H9 (cell line): ENCODE measurements around the gene SFMBT2. TPM values are rescaled to one million over a fixed set of nuclear protein-coding genes. Genes with fewer than 3 reads are reported as not detected.

Experiments used
- DNase-seq: peaks from one replicate; pipeline ENCODE4 v3.0.0-alpha.2; 2017
- H2AFZ ChIP-seq: one replicate; pipeline ENCODE4 v1.6.1; 2013; ENCODE audit warnings: mild to moderate bottlenecking, low read length, control low read depth, moderate library complexity
- H2AK5ac ChIP-seq: 2 replicates; pipeline ENCODE4 v1.6.1; 2013; ENCODE audit warnings: low read length, control low read depth, mixed read lengths; ENCODE audit not compliant: insufficient read length
- H2BK120ac ChIP-seq: one replicate; pipeline ENCODE4 v1.6.1; 2013; ENCODE audit warnings: low read depth, mild to moderate bottlenecking, low read length, control low read depth, inconsistent platforms; ENCODE audit not compliant: poor library complexity, severe bottlenecking
- H2BK12ac ChIP-seq: 2 replicates; pipeline ENCODE4 v1.6.1; 2013; ENCODE audit warnings: low read length, control low read depth, mixed read lengths, low read depth; ENCODE audit not compliant: insufficient read length
- H2BK15ac ChIP-seq: 2 replicates; pipeline ENCODE4 v1.6.1; 2013; ENCODE audit warnings: low read depth, low read length, control low read depth
- H2BK20ac ChIP-seq: one replicate; pipeline ENCODE4 v1.6.1; 2013; ENCODE audit warnings: low read depth, mild to moderate bottlenecking, low read length, control low read depth, inconsistent platforms; ENCODE audit not compliant: poor library complexity, severe bottlenecking
- H2BK5ac ChIP-seq: 2 replicates; pipeline ENCODE4 v1.6.1; 2013; ENCODE audit warnings: low read length, control low read depth, mixed read lengths; ENCODE audit not compliant: insufficient read length
- H3K14ac ChIP-seq: 2 replicates; pipeline ENCODE4 v1.6.1; 2013; ENCODE audit warnings: low read length, control low read depth; ENCODE audit not compliant: insufficient read depth
- H3K18ac ChIP-seq: 2 replicates; pipeline ENCODE4 v1.6.1; 2013; ENCODE audit warnings: low read depth, mild to moderate bottlenecking, mixed read lengths, low read length, control low read depth; ENCODE audit not compliant: insufficient read length
- H3K23ac ChIP-seq: 2 replicates; pipeline ENCODE4 v1.6.1; 2013; ENCODE audit warnings: low read length, control low read depth, mixed read lengths, low read depth; ENCODE audit not compliant: insufficient read length
- H3K23me2 ChIP-seq: 2 replicates; pipeline ENCODE4 v1.6.1; 2013; ENCODE audit warnings: low read depth, mild to moderate bottlenecking, mixed read lengths, low read length, control low read depth; ENCODE audit not compliant: insufficient read length, poor library complexity, severe bottlenecking
- H3K27ac ChIP-seq: 2 replicates; pipeline ENCODE4 v1.5.1; 2013; ENCODE audit warnings: low read length, control low read depth, mixed read lengths, low read depth; ENCODE audit not compliant: insufficient read length
- H3K27me3 ChIP-seq: 2 replicates; pipeline ENCODE4 v1.6.1; 2013; ENCODE audit warnings: low read length, control low read depth, inconsistent platforms; ENCODE audit not compliant: insufficient read depth
- H3K4ac ChIP-seq: 2 replicates; pipeline ENCODE4 v1.6.1; 2013; ENCODE audit warnings: low read depth, mild to moderate bottlenecking, control low read depth, inconsistent platforms, low read length, moderate library complexity
- H3K4me1 ChIP-seq: 2 replicates; pipeline ENCODE4 v1.6.1; 2013; ENCODE audit warnings: low read length, control low read depth, inconsistent platforms; ENCODE audit not compliant: insufficient read depth
- H3K4me2 ChIP-seq: 2 replicates; pipeline ENCODE4 v1.6.1; 2013; ENCODE audit warnings: low read length, control low read depth, mixed read lengths; ENCODE audit not compliant: insufficient read length, insufficient read depth
- H3K56ac ChIP-seq: 2 replicates; pipeline ENCODE4 v1.6.1; 2013; ENCODE audit warnings: low read depth, mild to moderate bottlenecking, mixed read lengths, low read length, control low read depth; ENCODE audit not compliant: insufficient read length
- H3K79me1 ChIP-seq: 2 replicates; pipeline ENCODE4 v1.6.1; 2013; ENCODE audit warnings: low read depth, mild to moderate bottlenecking, moderate library complexity, low read length, control low read depth, inconsistent platforms; ENCODE audit not compliant: insufficient read depth, poor library complexity, severe bottlenecking
- H3K79me2 ChIP-seq: 2 replicates; pipeline ENCODE4 v1.6.1; 2013; ENCODE audit warnings: low read length, control low read depth, inconsistent platforms; ENCODE audit not compliant: insufficient read depth
- H3K9ac ChIP-seq: 2 replicates; pipeline ENCODE4 v1.6.1; 2013; ENCODE audit warnings: low read length, control low read depth, mixed read lengths; ENCODE audit not compliant: insufficient read length; ENCODE audit errors: extremely low read depth
- H3K9me3 ChIP-seq: one replicate; pipeline ENCODE4 v1.6.1; 2013; ENCODE audit warnings: low read depth, low read length, inconsistent platforms; ENCODE audit not compliant: control insufficient read depth
- H3T11ph ChIP-seq: one replicate; pipeline ENCODE4 v1.6.1; 2013; ENCODE audit warnings: mild to moderate bottlenecking, low read length, control low read depth, inconsistent platforms
- H4K20me1 ChIP-seq: one replicate; pipeline ENCODE4 v1.6.1; 2013; ENCODE audit not compliant: control insufficient read depth, insufficient read length, insufficient read depth
- H4K5ac ChIP-seq: 2 replicates; pipeline ENCODE4 v1.6.1; 2013; ENCODE audit warnings: low read depth, mild to moderate bottlenecking, mixed read lengths, low read length, control low read depth; ENCODE audit not compliant: insufficient read length
- H4K8ac ChIP-seq: replicated peaks from 2 replicates; pipeline ENCODE4 v1.6.1; 2013; ENCODE audit warnings: low read length, control low read depth, mixed read lengths, low read depth; ENCODE audit not compliant: insufficient read length
- H4K91ac ChIP-seq: 2 replicates; pipeline ENCODE4 v1.6.1; 2013; ENCODE audit warnings: low read depth, mild to moderate bottlenecking, moderate library complexity, mixed read lengths, low read length, control low read depth; ENCODE audit not compliant: insufficient read length
- H3K27ac Mint-ChIP-seq, 3 experiments: 2 replicates in 2 of 3; 3 replicates in 1 of 3; pipeline ENCODE4 v1.8.0; 2020 to 2021; ENCODE audit warnings: mixed read lengths in 3 of 3, mild to moderate bottlenecking in 1 of 3, moderate library complexity in 1 of 3
- H3K27me3 Mint-ChIP-seq: 2 replicates; pipeline ENCODE4 v1.8.0; 2021; ENCODE audit warnings: low read depth, mild to moderate bottlenecking, moderate library complexity, mixed read lengths
- H3K36me3 Mint-ChIP-seq, 3 experiments: 2 replicates in 2 of 3; 3 replicates in 1 of 3; pipeline ENCODE4 v1.8.0; 2020 to 2021; ENCODE audit warnings: low read depth in 3 of 3, mixed read lengths in 3 of 3; ENCODE audit not compliant: insufficient read depth in 1 of 3
- H3K4me1 Mint-ChIP-seq, 2 experiments: 2 replicates each; pipeline ENCODE4 v1.8.0; 2020; ENCODE audit warnings: mixed read lengths in 2 of 2
- H3K4me3 Mint-ChIP-seq, 2 experiments: 2 replicates in 1 of 2; 3 replicates in 1 of 2; pipeline ENCODE4 v1.8.0; 2020 to 2021; ENCODE audit warnings: mild to moderate bottlenecking in 2 of 2, mixed read lengths in 2 of 2, moderate library complexity in 1 of 2
- H3K9me3 Mint-ChIP-seq, 2 experiments: 2 replicates in 1 of 2; 3 replicates in 1 of 2; pipeline ENCODE4 v1.8.0; 2020; ENCODE audit warnings: mild to moderate bottlenecking in 2 of 2, mixed read lengths in 2 of 2, moderate library complexity in 1 of 2
- WGBS: extraction: QIAGEN DNeasy Blood & Tissue Kit; methylation state at CpG from one replicate; pipeline ENCODE4 v1.1.7; 2013; ENCODE audit warnings: missing lambda C conversion rate, low lambda C conversion rate, mixed read lengths; ENCODE audit not compliant: insufficient read length; ENCODE audit errors: extremely low coverage; 5-methylcytosine and 5-hydroxymethylcytosine counted together
- total RNA-seq: library from RNA; stranded (reverse); gene quantifications from 2 replicates; pipeline ENCODE4 v1.2.1, GENCODE V29; 2021
- TF ChIP-seq, protein P1 (sequence below): fragments of 200-600 bp; sonication (generic); conservative IDR thresholded peaks from 3 replicates; pipeline ENCODE4 v1.8.0; 2021; ENCODE audit warnings: antibody characterized with exemption, mild to moderate bottlenecking

SFMBT2 gene
- total RNA-seq, 1 experiment from 2014 or later, result 5.3 TPM

- no CpG with 5 or more reads among the region's 4 CpGs for WGBS
- Mint-ChIP-seq H3K4me1 (peaks cover 18 to 19% of the 10 kb centered on the region in 2 experiments), H3K36me3 (peaks cover 0 to 5% (median 4%) of the 10 kb centered on the region in 3 experiments; a peak in 2 of 7 replicates), H3K4me3 (no peak overlapping the region), H3K27ac (no peak overlapping the region), H3K27me3 (no peaks in the 10 kb centered on the region), H3K9me3 (peaks cover 0 to 2% of the 10 kb centered on the region in 2 experiments; a peak in 1 of 5 replicates)
- no peak overlapping the region for H3K14ac ChIP-seq
- H4K20me1 ChIP-seq, result no peaks in the 10 kb centered on the region
- DNase-seq, result no peak
- H3K4me2 ChIP-seq, result no peak overlapping the region
- no peak overlapping the region for H4K91ac ChIP-seq
- H3T11ph ChIP-seq, result no peak overlapping the region
- no peak overlapping the region for H3K23ac ChIP-seq
- H3K9ac ChIP-seq, result no peak overlapping the region
- H3K18ac ChIP-seq, result peak overlapping the region; percentile 27
- no peak overlapping the region for H4K5ac ChIP-seq
- no peak overlapping the region for H3K56ac ChIP-seq
- H3K79me1 ChIP-seq, result no peaks in the 10 kb centered on the region
- no peak overlapping the region for H2BK5ac ChIP-seq
- H3K27me3 ChIP-seq, result no peaks in the 10 kb centered on the region
- H3K27ac ChIP-seq, result no peak overlapping the region
- TF ChIP-seq, protein P1, sequence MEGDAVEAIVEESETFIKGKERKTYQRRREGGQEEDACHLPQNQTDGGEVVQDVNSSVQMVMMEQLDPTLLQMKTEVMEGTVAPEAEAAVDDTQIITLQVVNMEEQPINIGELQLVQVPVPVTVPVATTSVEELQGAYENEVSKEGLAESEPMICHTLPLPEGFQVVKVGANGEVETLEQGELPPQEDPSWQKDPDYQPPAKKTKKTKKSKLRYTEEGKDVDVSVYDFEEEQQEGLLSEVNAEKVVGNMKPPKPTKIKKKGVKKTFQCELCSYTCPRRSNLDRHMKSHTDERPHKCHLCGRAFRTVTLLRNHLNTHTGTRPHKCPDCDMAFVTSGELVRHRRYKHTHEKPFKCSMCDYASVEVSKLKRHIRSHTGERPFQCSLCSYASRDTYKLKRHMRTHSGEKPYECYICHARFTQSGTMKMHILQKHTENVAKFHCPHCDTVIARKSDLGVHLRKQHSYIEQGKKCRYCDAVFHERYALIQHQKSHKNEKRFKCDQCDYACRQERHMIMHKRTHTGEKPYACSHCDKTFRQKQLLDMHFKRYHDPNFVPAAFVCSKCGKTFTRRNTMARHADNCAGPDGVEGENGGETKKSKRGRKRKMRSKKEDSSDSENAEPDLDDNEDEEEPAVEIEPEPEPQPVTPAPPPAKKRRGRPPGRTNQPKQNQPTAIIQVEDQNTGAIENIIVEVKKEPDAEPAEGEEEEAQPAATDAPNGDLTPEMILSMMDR, result no peak
- no peaks in the 10 kb centered on the region for H3K23me2 ChIP-seq
- H2BK15ac ChIP-seq, result no peak overlapping the region
- no peak overlapping the region for H2BK12ac ChIP-seq
- H2AK5ac ChIP-seq, result no peak overlapping the region
- H3K4ac ChIP-seq, result no peak overlapping the region
- no peaks in the 10 kb centered on the region for H3K9me3 ChIP-seq
- no peaks in the 10 kb centered on the region for H3K79me2 ChIP-seq
- H2BK120ac ChIP-seq, result no peak overlapping the region
- no peak overlapping the region for H2AFZ ChIP-seq
- no peak overlapping the region for H2BK20ac ChIP-seq
- no peaks in the 10 kb centered on the region; the same call in 1 of the 2 replicates for H3K4me1 ChIP-seq
- H4K8ac ChIP-seq, result no peak overlapping the region
Observed at GRCh38 chr10:7304110-7304509, 106.7 kb downstream of the SFMBT2 start.
